Measurements from ENCODE around the gene RUNX1. TPM values are rescaled to one million over a fixed set of nuclear protein-coding genes. Genes with fewer than 3 reads are reported as not detected.

RUNX1 gene
- total RNA-seq, 1 donor: 40.9 TPM

- Histone ChIP-seq H3K4me1 (ENCODE audit: insufficient read depth, low read length) (no peaks in the 10 kb centered on the region), H3K9me3 (ENCODE audit: low read depth, low read length) (peaks cover 11% of the 10 kb centered on the region), H3K27ac (ENCODE audit: low read depth, low read length) (no peak overlapping the region), H2AFZ (ENCODE audit: low read length) (no peak overlapping the region), H3K4me3 (ENCODE audit: insufficient read depth, low read length) (no peak overlapping the region), H3K79me2 (ENCODE audit: insufficient read depth, low read length) (no peaks in the 10 kb centered on the region), H3K4me2 (ENCODE audit: insufficient read depth, low read length) (no peak overlapping the region), H3K36me3 (ENCODE audit: insufficient read depth, low read length) (no peaks in the 10 kb centered on the region), H4K20me1 (ENCODE audit: insufficient read depth, low read length) (peaks cover 5% of the 10 kb centered on the region), H3K27me3 (ENCODE audit: insufficient read depth, low read length) (no peaks in the 10 kb centered on the region)
- TF ChIP-seq, protein P1, sequence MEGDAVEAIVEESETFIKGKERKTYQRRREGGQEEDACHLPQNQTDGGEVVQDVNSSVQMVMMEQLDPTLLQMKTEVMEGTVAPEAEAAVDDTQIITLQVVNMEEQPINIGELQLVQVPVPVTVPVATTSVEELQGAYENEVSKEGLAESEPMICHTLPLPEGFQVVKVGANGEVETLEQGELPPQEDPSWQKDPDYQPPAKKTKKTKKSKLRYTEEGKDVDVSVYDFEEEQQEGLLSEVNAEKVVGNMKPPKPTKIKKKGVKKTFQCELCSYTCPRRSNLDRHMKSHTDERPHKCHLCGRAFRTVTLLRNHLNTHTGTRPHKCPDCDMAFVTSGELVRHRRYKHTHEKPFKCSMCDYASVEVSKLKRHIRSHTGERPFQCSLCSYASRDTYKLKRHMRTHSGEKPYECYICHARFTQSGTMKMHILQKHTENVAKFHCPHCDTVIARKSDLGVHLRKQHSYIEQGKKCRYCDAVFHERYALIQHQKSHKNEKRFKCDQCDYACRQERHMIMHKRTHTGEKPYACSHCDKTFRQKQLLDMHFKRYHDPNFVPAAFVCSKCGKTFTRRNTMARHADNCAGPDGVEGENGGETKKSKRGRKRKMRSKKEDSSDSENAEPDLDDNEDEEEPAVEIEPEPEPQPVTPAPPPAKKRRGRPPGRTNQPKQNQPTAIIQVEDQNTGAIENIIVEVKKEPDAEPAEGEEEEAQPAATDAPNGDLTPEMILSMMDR (IDR thresholded peaks at IDR 0.05; ENCODE audit: extremely low read depth, low read depth, low read length): no peak
- DNase-seq (ENCODE audit: insufficient read length, low spot score, missing footprints): no peak
Measured at GRCh38 chr21:34900376-34900775, 148.7 kb downstream of the RUNX1 start.

DNA sequence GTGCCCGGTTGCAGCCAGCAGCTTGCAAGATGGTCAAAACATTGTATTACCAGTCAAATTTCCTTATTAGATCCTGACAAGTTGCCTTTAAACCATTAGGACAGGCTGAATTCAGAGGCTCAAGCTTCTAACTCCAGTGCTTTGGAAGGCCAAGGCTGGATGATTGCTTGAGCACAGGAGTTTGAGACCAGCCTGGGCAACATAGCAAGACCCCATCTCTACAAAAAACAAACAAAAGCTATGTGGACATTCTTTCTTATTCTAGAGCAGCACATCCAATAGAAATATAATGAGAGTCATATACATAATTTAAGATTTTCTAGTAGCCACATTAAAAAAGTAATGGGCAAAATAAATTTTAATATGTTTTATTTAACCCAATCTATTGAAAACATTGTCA is 149.3 kb downstream of the RUNX1 start:
- DNase-seq (ENCODE audit: insufficient read length, low spot score, missing footprints): no peak
- Histone ChIP-seq H3K4me3 (ENCODE audit: insufficient read depth, low read length) (no peak overlapping the region), H4K20me1 (ENCODE audit: insufficient read depth, low read length) (peaks cover 4% of the 10 kb centered on the region), H3K9me3 (ENCODE audit: low read depth, low read length) (peaks cover 11% of the 10 kb centered on the region), H3K36me3 (ENCODE audit: insufficient read depth, low read length) (no peaks in the 10 kb centered on the region), H3K79me2 (ENCODE audit: insufficient read depth, low read length) (no peaks in the 10 kb centered on the region), H2AFZ (ENCODE audit: low read length) (no peak overlapping the region), H3K4me2 (ENCODE audit: insufficient read depth, low read length) (no peak overlapping the region), H3K27me3 (ENCODE audit: insufficient read depth, low read length) (no peaks in the 10 kb centered on the region), H3K4me1 (ENCODE audit: insufficient read depth, low read length) (no peaks in the 10 kb centered on the region), H3K27ac (ENCODE audit: low read depth, low read length) (no peak overlapping the region)
- TF ChIP-seq, protein P1 (IDR thresholded peaks at IDR 0.05; ENCODE audit: extremely low read depth, low read depth, low read length): no peak

DNA sequence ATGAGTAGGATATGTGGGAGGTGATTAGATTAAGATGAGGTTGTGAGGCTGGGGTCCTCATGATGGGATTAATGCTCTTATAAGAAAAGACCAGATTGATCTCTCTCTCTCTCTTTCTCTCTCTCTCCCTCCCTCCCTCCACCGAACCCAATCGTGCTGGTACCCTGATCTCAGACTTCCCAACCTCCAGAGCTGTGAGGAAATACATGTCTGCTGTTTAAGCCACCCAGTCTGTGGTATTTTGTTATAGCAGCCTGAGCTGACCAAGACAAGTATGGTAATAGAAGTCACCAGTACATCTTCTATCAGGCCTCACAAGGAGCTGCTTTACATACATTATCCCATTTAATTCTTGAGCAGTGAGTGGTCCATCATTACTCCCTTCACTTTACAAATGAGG is 149.8 kb downstream of the RUNX1 start:
- H3K27ac ChIP-seq (ENCODE audit: low read depth, low read length): no peak overlapping the region
- H3K9me3 ChIP-seq (ENCODE audit: low read depth, low read length): peaks cover 11% of the 10 kb centered on the region
- H3K79me2 ChIP-seq (ENCODE audit: insufficient read depth, low read length): no peaks in the 10 kb centered on the region
- no peak overlapping the region for H3K4me3 ChIP-seq (ENCODE audit: insufficient read depth, low read length)
- no peak overlapping the region for H2AFZ ChIP-seq (ENCODE audit: low read length)
- peaks cover 3% of the 10 kb centered on the region for H4K20me1 ChIP-seq (ENCODE audit: insufficient read depth, low read length)
- no peak overlapping the region for H3K4me2 ChIP-seq (ENCODE audit: insufficient read depth, low read length)
- no peak for DNase-seq (ENCODE audit: insufficient read length, low spot score, missing footprints)
- TF ChIP-seq, protein P1 (IDR thresholded peaks at IDR 0.05; ENCODE audit: extremely low read depth, low read depth, low read length): no peak
- H3K36me3 ChIP-seq (ENCODE audit: insufficient read depth, low read length): no peaks in the 10 kb centered on the region
- no peaks in the 10 kb centered on the region for H3K4me1 ChIP-seq (ENCODE audit: insufficient read depth, low read length)
- H3K27me3 ChIP-seq (ENCODE audit: insufficient read depth, low read length): peaks cover 2% of the 10 kb centered on the region

DNA sequence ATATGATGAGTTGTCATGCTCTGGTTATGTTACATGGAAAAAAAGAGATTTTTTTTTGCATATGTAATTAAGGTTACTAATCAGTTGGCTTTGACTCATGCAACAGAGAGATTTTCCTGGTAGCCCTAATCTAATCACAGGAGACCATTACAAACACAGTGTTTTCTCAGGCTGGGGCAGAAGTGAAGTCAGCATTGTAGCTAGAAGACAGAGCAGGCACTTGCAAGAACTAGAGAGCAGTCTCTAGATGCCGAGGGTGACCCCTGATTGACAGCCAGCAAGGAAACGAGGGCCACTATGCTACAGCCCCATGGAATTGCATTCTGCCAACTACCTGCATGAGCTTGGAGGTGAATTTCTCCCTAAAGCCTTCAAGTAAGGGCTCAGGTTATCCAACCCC is 151.3 kb downstream of the RUNX1 start:
- Histone ChIP-seq H3K4me1 (ENCODE audit: insufficient read depth, low read length) (no peaks in the 10 kb centered on the region), H3K27ac (ENCODE audit: low read depth, low read length) (no peak overlapping the region), H4K20me1 (ENCODE audit: insufficient read depth, low read length) (peaks cover 3% of the 10 kb centered on the region), H2AFZ (ENCODE audit: low read length) (no peak overlapping the region), H3K4me3 (ENCODE audit: insufficient read depth, low read length) (no peak overlapping the region), H3K79me2 (ENCODE audit: insufficient read depth, low read length) (no peaks in the 10 kb centered on the region), H3K27me3 (ENCODE audit: insufficient read depth, low read length) (peaks cover 2% of the 10 kb centered on the region), H3K4me2 (ENCODE audit: insufficient read depth, low read length) (no peak overlapping the region), H3K36me3 (ENCODE audit: insufficient read depth, low read length) (no peaks in the 10 kb centered on the region), H3K9me3 (ENCODE audit: low read depth, low read length) (peaks cover 11% of the 10 kb centered on the region)
- TF ChIP-seq, protein P1 (IDR thresholded peaks at IDR 0.05; ENCODE audit: extremely low read depth, low read depth, low read length): no peak
- no peak for DNase-seq (ENCODE audit: insufficient read length, low spot score, missing footprints)

Measured in osteoblast (primary cell).